ENCODE data around the gene STAT5B.

The STAT5B gene

GRCh38 chr17:42294469-42295398 lies 18.5 kb upstream of the STAT5B start:
- no peak overlapping the region for H3K4me3 ChIP-seq (replicated peaks; ENCODE audit: low read depth, low read length)
- H3K36me3 ChIP-seq (ENCODE audit: control insufficient read depth, insufficient read depth, low read length): peaks cover 5% of the 10 kb centered on the region; the same call in 1 of the 2 replicates
- H3K27me3 ChIP-seq (replicated peaks; ENCODE audit: control insufficient read depth, insufficient read depth, low read length): no peaks in the 10 kb centered on the region
- no peak for DNase-seq (ENCODE audit: extremely low read depth, insufficient read length)
- TF ChIP-seq, protein P1, sequence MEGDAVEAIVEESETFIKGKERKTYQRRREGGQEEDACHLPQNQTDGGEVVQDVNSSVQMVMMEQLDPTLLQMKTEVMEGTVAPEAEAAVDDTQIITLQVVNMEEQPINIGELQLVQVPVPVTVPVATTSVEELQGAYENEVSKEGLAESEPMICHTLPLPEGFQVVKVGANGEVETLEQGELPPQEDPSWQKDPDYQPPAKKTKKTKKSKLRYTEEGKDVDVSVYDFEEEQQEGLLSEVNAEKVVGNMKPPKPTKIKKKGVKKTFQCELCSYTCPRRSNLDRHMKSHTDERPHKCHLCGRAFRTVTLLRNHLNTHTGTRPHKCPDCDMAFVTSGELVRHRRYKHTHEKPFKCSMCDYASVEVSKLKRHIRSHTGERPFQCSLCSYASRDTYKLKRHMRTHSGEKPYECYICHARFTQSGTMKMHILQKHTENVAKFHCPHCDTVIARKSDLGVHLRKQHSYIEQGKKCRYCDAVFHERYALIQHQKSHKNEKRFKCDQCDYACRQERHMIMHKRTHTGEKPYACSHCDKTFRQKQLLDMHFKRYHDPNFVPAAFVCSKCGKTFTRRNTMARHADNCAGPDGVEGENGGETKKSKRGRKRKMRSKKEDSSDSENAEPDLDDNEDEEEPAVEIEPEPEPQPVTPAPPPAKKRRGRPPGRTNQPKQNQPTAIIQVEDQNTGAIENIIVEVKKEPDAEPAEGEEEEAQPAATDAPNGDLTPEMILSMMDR (IDR thresholded peaks at IDR 0.05; ENCODE audit: insufficient read depth, low read length, poor library complexity, severe bottlenecking): no peak

DNA sequence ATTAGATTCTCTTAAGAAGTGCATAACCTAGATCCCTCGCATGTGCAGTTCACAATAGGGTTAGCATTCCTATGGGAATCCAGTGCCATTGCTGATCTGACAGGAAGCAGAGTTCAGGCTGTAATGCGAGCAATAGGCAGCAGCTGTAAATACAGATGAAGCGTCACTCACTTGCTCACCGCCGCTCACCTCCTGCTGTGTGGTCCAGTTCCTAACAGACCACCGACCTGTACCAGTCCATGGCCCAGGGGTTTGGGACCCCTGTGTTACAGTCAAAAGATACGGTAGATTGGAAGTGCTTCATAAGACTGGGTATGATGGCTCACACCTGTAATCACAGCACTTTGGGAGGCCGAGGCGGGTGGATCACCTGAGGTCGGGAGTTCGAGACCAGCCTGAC lies 14.9 kb upstream of the STAT5B start:
- TF ChIP-seq, protein P1 (IDR thresholded peaks at IDR 0.05; ENCODE audit: insufficient read depth, low read length, poor library complexity, severe bottlenecking): no peak

GRCh38 chr17:42290577-42290976 lies 14.4 kb upstream of the STAT5B start:
- TF ChIP-seq, protein P1 (IDR thresholded peaks at IDR 0.05; ENCODE audit: insufficient read depth, low read length, poor library complexity, severe bottlenecking): no peak
- H3K27me3 ChIP-seq (replicated peaks; ENCODE audit: control insufficient read depth, insufficient read depth, low read length): no peaks in the 10 kb centered on the region
- peaks cover 1% of the 10 kb centered on the region; the same call in 1 of the 2 replicates for H3K36me3 ChIP-seq (ENCODE audit: control insufficient read depth, insufficient read depth, low read length)
- H3K4me3 ChIP-seq (replicated peaks; ENCODE audit: low read depth, low read length): no peak overlapping the region; the same call in 1 of the 2 replicates
- DNase-seq (ENCODE audit: extremely low read depth, insufficient read length): no peak

More for the DNA sequence above, 14.9 kb upstream of the STAT5B start:
- Histone ChIP-seq H3K4me3 (replicated peaks; ENCODE audit: low read depth, low read length) (no peak overlapping the region), H3K36me3 (ENCODE audit: control insufficient read depth, insufficient read depth, low read length) (peaks cover 3% of the 10 kb centered on the region; the same call in 1 of the 2 replicates), H3K27me3 (replicated peaks; ENCODE audit: control insufficient read depth, insufficient read depth, low read length) (no peaks in the 10 kb centered on the region)
- no peak for DNase-seq (ENCODE audit: extremely low read depth, insufficient read length)

GRCh38 chr17:42289611-42290181 lies 13.5 kb upstream of the STAT5B start:
- TF ChIP-seq, protein P1 (IDR thresholded peaks at IDR 0.05; ENCODE audit: insufficient read depth, low read length, poor library complexity, severe bottlenecking): no peak
- no peaks in the 10 kb centered on the region for H3K27me3 ChIP-seq (replicated peaks; ENCODE audit: control insufficient read depth, insufficient read depth, low read length)
- H3K4me3 ChIP-seq (replicated peaks; ENCODE audit: low read depth, low read length): peak overlapping the region; percentile 73
- no peak for DNase-seq (ENCODE audit: extremely low read depth, insufficient read length)
- H3K36me3 ChIP-seq (ENCODE audit: control insufficient read depth, insufficient read depth, low read length): peaks cover 1% of the 10 kb centered on the region; the same call in 1 of the 2 replicates

GRCh38 chr17:42288803-42289610 lies 12.8 kb upstream of the STAT5B start:
- peak overlapping the region; percentile 73 for H3K4me3 ChIP-seq (replicated peaks; ENCODE audit: low read depth, low read length)
- H3K36me3 ChIP-seq (ENCODE audit: control insufficient read depth, insufficient read depth, low read length): peaks cover 1% of the 10 kb centered on the region; the same call in 1 of the 2 replicates
- TF ChIP-seq, protein P1 (IDR thresholded peaks at IDR 0.05; ENCODE audit: insufficient read depth, low read length, poor library complexity, severe bottlenecking): no peak
- no peaks in the 10 kb centered on the region for H3K27me3 ChIP-seq (replicated peaks; ENCODE audit: control insufficient read depth, insufficient read depth, low read length)
- DNase-seq (ENCODE audit: extremely low read depth, insufficient read length): peak; percentile 55

Data from GM06990 (cell line).